Lower leg skin (tissue), 3 donors: ENCODE measurements around the gene UBXN7.

Source experiments
- CTCF ChIP-seq, 3 donors: fragments of 450-650 bp; IDR thresholded peaks; one replicate each; pipeline ENCODE4 v1.5.1; 2016; ENCODE audit warnings: antibody characterized with exemption in 3 of 3, mild to moderate bottlenecking in 3 of 3, moderate library complexity in 2 of 3
- POLR2A ChIP-seq, 2 donors: fragments of 450-650 bp; IDR thresholded peaks; one replicate each; pipeline ENCODE4 v1.6.1; 2016 to 2017; ENCODE audit warnings: antibody characterized with exemption in 2 of 2, mild to moderate bottlenecking in 1 of 2, moderate library complexity in 1 of 2

- TF ChIP-seq CTCF (IDR thresholded peaks at IDR 0.05): no peak
- TF ChIP-seq POLR2A (IDR thresholded peaks at IDR 0.05): no peak
Observed at GRCh38 chr3:196472286-196472685, 40.1 kb upstream of the UBXN7 start.
